GM23338 (cell line): Measurements from ENCODE around the gene CRADD. TPM values are rescaled to one million over a fixed set of nuclear protein-coding genes. Genes with fewer than 3 reads are reported as not detected.

Source experiments
- ATAC-seq: fragments of 200-7000 bp; cut with Tn5 transposase; 3 replicates; pipeline ENCODE4 v1.9.1; 2020
- DNase-seq: peaks from one replicate; pipeline ENCODE4 v3.0.0-alpha.2; 2015; ENCODE audit warnings: low spot score
- H2AFZ ChIP-seq: fragments of 200-600 bp; sonication (generic); 2 replicates; pipeline ENCODE4 v1.8.0; 2016; ENCODE audit warnings: antibody characterized with exemption, mild to moderate bottlenecking, moderate library complexity
- H3F3A ChIP-seq: fragments of 200-600 bp; sonication (generic); replicated peaks from 2 replicates; pipeline ENCODE4 v1.8.0; 2017; ENCODE audit warnings: antibody characterized with exemption, mixed run types, low read depth
- H3K27ac ChIP-seq: fragments of 200-600 bp; sonication (generic); 2 replicates; pipeline ENCODE4 v1.6.1; 2016; ENCODE audit warnings: low read depth
- H3K27me3 ChIP-seq: fragments of 200-600 bp; sonication (generic); 2 replicates; pipeline ENCODE4 v1.8.0; 2016; ENCODE audit warnings: mild to moderate bottlenecking, mixed run types, moderate library complexity; ENCODE audit not compliant: insufficient read depth
- H3K36me3 ChIP-seq: fragments of 200-600 bp; sonication (generic); 2 replicates; pipeline ENCODE4 v1.8.0; 2016; ENCODE audit warnings: mild to moderate bottlenecking; ENCODE audit not compliant: insufficient read depth
- H3K4me1 ChIP-seq: fragments of 200-600 bp; sonication (generic); 2 replicates; pipeline ENCODE4 v1.8.0; 2016; ENCODE audit warnings: mild to moderate bottlenecking, moderate library complexity; ENCODE audit not compliant: insufficient read depth
- H3K4me2 ChIP-seq: fragments of 200-600 bp; sonication (generic); 2 replicates; pipeline ENCODE4 v1.7.1; 2017; ENCODE audit warnings: mixed run types
- H3K4me3 ChIP-seq: fragments of 200-600 bp; sonication (generic); 2 replicates; pipeline ENCODE4 v1.6.1; 2016; ENCODE audit warnings: mixed run types
- H3K79me2 ChIP-seq: fragments of 200-600 bp; sonication (generic); replicated peaks from 2 replicates; pipeline ENCODE4 v1.8.0; 2017; ENCODE audit warnings: mild to moderate bottlenecking; ENCODE audit not compliant: insufficient read depth
- H3K9me2 ChIP-seq: fragments of 200-600 bp; sonication (generic); 2 replicates; pipeline ENCODE4 v1.8.0; 2017; ENCODE audit not compliant: insufficient read depth
- H4K20me1 ChIP-seq: fragments of 200-600 bp; sonication (generic); replicated peaks from 2 replicates; pipeline ENCODE4 v1.8.0; 2017; ENCODE audit warnings: mild to moderate bottlenecking; ENCODE audit not compliant: insufficient read depth
- H3K27ac Mint-ChIP-seq: 2 replicates; pipeline ENCODE4 v1.8.0; 2020; ENCODE audit warnings: inconsistent platforms, mild to moderate bottlenecking, moderate library complexity, mixed read lengths
- H3K27me3 Mint-ChIP-seq: 3 replicates; pipeline ENCODE4 v1.8.0; 2022; ENCODE audit warnings: low read depth, mild to moderate bottlenecking, moderate library complexity, mixed read lengths, inconsistent platforms; ENCODE audit not compliant: insufficient read depth, poor library complexity
- H3K36me3 Mint-ChIP-seq: 3 replicates; pipeline ENCODE4 v1.8.0; 2021; ENCODE audit warnings: low read depth, mild to moderate bottlenecking, inconsistent platforms, moderate library complexity, mixed read lengths
- H3K4me1 Mint-ChIP-seq: 3 replicates; pipeline ENCODE4 v1.8.0; 2020; ENCODE audit warnings: mild to moderate bottlenecking, inconsistent platforms, mixed read lengths
- H3K4me3 Mint-ChIP-seq: 3 replicates; pipeline ENCODE4 v1.8.0; 2021; ENCODE audit warnings: moderate library complexity, mild to moderate bottlenecking, inconsistent platforms, mixed read lengths
- H3K9me3 Mint-ChIP-seq: 3 replicates; pipeline ENCODE4 v1.8.0; 2020; ENCODE audit warnings: moderate library complexity, mild to moderate bottlenecking, inconsistent platforms, mixed read lengths
- EZH2phosphoT487 ChIP-seq: fragments of 200-600 bp; sonication (generic); IDR thresholded peaks from one replicate; pipeline ENCODE4 v1.8.1; 2018; ENCODE audit warnings: antibody characterized with exemption; ENCODE audit not compliant: unreplicated experiment
- JUNB ChIP-seq: IDR thresholded peaks from one replicate; pipeline ENCODE4 v1.6.1; 2016; ENCODE audit warnings: antibody characterized with exemption; ENCODE audit not compliant: unreplicated experiment
- STAT1 ChIP-seq: IDR thresholded peaks from one replicate; pipeline ENCODE4 v1.6.1; 2016; ENCODE audit warnings: antibody characterized with exemption; ENCODE audit not compliant: unreplicated experiment
- polyA plus RNA-seq: library from polyadenylated mRNA; unstranded; fragments of >200 nt; fragmentation: Nextera tagmentation; extraction: Ambion mirVana; gene quantifications from 2 replicates; pipeline ENCODE4 v1.2.1, GENCODE V29; 2016
- total RNA-seq: library from RNA; depleted of rRNA; stranded (reverse); fragments of >200 nt; shearing (Covaris generic); gene quantifications from 2 replicates; pipeline ENCODE4 v1.2.3, GENCODE V29; 2014
- TF ChIP-seq, protein P1 (sequence below): fragments of 250-450 bp; sonication (Bioruptor Pico); IDR thresholded peaks from 2 replicates; pipeline ENCODE4 v1.5.0; 2020; ENCODE audit warnings: mild to moderate bottlenecking, moderate library complexity
- TF ChIP-seq, protein P2 (sequence below): IDR thresholded peaks from 2 replicates; pipeline ENCODE4 v1.6.1; 2016; ENCODE audit warnings: antibody characterized with exemption

Gene CRADD
- total and polyA plus RNA-seq, 2 experiments from 2014 or later: 6.3 to 27.9 TPM

DNA sequence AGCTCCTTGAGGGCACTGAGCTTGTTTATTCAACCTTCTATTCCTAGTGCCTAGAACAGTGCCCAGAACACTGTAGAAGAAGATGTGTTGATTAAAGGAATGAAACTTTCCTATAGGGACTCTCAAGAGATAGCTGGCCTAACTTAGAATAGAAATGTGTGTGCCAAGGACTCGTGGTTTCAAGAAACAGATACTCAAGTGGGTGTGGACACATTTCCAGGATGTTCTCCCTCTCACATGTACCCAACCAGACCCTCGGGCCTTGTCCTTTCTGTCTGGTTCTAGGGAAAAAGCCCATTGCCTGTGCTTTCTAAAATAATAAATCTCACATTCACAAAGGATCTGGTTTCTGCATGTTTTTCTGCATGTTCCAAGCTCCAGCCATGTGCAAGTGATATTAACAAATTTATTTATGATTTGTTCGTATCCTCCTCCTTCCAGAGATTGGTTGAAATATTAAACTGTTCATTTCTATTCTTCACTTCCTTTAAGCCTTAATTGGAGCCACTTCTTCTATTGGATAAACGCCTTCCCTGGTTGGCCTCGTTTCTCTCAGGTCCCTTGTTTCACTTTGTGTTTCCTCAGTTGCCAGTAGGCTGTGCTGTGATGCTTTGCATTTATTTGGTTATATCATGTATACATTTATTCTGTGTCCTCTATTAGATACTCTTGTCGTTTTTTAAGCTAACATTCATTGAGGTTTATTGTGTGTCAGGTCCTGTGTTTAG, 89.8 kb downstream of the CRADD start (continued):
- TF ChIP-seq, protein P1, sequence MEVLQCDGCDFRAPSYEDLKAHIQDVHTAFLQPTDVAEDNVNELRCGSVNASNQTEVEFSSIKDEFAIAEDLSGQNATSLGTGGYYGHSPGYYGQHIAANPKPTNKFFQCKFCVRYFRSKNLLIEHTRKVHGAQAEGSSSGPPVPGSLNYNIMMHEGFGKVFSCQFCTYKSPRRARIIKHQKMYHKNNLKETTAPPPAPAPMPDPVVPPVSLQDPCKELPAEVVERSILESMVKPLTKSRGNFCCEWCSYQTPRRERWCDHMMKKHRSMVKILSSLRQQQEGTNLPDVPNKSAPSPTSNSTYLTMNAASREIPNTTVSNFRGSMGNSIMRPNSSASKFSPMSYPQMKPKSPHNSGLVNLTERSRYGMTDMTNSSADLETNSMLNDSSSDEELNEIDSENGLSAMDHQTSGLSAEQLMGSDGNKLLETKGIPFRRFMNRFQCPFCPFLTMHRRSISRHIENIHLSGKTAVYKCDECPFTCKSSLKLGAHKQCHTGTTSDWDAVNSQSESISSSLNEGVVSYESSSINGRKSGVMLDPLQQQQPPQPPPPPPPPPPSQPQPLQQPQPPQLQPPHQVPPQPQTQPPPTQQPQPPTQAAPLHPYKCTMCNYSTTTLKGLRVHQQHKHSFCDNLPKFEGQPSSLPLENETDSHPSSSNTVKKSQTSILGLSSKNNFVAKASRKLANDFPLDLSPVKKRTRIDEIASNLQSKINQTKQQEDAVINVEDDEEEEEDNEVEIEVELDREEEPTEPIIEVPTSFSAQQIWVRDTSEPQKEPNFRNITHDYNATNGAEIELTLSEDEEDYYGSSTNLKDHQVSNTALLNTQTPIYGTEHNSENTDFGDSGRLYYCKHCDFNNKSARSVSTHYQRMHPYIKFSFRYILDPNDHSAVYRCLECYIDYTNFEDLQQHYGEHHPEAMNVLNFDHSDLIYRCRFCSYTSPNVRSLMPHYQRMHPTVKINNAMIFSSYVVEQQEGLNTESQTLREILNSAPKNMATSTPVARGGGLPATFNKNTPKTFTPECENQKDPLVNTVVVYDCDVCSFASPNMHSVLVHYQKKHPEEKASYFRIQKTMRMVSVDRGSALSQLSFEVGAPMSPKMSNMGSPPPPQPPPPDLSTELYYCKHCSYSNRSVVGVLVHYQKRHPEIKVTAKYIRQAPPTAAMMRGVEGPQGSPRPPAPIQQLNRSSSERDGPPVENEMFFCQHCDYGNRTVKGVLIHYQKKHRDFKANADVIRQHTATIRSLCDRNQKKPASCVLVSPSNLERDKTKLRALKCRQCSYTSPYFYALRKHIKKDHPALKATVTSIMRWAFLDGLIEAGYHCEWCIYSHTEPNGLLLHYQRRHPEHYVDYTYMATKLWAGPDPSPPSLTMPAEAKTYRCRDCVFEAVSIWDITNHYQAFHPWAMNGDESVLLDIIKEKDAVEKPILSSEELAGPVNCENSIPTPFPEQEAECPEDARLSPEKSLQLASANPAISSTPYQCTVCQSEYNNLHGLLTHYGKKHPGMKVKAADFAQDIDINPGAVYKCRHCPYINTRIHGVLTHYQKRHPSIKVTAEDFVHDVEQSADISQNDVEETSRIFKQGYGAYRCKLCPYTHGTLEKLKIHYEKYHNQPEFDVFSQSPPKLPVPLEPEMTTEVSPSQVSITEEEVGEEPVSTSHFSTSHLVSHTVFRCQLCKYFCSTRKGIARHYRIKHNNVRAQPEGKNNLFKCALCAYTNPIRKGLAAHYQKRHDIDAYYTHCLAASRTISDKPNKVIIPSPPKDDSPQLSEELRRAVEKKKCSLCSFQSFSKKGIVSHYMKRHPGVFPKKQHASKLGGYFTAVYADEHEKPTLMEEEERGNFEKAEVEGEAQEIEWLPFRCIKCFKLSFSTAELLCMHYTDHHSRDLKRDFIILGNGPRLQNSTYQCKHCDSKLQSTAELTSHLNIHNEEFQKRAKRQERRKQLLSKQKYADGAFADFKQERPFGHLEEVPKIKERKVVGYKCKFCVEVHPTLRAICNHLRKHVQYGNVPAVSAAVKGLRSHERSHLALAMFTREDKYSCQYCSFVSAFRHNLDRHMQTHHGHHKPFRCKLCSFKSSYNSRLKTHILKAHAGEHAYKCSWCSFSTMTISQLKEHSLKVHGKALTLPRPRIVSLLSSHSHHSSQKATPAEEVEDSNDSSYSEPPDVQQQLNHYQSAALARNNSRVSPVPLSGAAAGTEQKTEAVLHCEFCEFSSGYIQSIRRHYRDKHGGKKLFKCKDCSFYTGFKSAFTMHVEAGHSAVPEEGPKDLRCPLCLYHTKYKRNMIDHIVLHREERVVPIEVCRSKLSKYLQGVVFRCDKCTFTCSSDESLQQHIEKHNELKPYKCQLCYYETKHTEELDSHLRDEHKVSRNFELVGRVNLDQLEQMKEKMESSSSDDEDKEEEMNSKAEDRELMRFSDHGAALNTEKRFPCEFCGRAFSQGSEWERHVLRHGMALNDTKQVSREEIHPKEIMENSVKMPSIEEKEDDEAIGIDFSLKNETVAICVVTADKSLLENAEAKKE (CRISPR knock-in tag): no peak

DNA sequence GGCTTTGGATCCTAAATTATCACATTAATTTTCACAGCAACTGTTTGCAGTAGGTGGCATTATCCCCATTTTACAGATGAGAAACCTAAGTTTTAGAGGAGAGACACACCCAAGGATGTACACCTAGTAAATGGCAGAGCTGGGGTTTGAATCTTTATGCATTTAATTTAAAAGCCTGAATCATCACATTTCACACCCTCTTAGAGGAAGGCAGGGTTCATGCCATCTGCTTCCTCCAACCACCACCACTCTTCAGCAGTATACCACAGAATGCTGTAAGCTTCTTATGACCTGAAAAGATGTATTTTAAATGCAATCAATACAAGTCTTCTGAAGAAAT, 90.3 kb downstream of the CRADD start:
- H3K4me2 ChIP-seq: no peak overlapping the region
- Mint-ChIP-seq H3K36me3 (no peaks in the 10 kb centered on the region), H3K27ac (no peak overlapping the region)
- TF ChIP-seq JUNB (no peak), EZH2phosphoT487 (no peak), STAT1 (no peak)
- TF ChIP-seq, protein P2, sequence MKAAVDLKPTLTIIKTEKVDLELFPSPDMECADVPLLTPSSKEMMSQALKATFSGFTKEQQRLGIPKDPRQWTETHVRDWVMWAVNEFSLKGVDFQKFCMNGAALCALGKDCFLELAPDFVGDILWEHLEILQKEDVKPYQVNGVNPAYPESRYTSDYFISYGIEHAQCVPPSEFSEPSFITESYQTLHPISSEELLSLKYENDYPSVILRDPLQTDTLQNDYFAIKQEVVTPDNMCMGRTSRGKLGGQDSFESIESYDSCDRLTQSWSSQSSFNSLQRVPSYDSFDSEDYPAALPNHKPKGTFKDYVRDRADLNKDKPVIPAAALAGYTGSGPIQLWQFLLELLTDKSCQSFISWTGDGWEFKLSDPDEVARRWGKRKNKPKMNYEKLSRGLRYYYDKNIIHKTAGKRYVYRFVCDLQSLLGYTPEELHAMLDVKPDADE: no peak
- TF ChIP-seq, protein P1 (CRISPR knock-in tag): no peak

More for the DNA sequence above, 90.3 kb downstream of the CRADD start:
- Histone ChIP-seq H3K4me1 (no peaks in the 10 kb centered on the region; the same call in 1 of the 2 replicates), H3K27me3 (no peaks in the 10 kb centered on the region), H3K9me2 (no peaks in the 10 kb centered on the region), H3K27ac (no peak overlapping the region), H3F3A (no peaks in the 10 kb centered on the region), H2AFZ (no peak overlapping the region), H3K36me3 (no peaks in the 10 kb centered on the region), H3K79me2 (no peaks in the 10 kb centered on the region), H3K4me3 (no peak overlapping the region), H4K20me1 (no peaks in the 10 kb centered on the region)
- Mint-ChIP-seq H3K27me3 (peaks cover 2% of the 10 kb centered on the region), H3K4me1 (peaks cover 19% of the 10 kb centered on the region), H3K9me3 (no peaks in the 10 kb centered on the region), H3K4me3 (no peak overlapping the region)
- DNase-seq (no peak), ATAC-seq (no peak)
